ENCODE data around the gene PTMS. TPM values are rescaled to one million over a fixed set of nuclear protein-coding genes. Genes with fewer than 3 reads are reported as not detected.

Gene PTMS
- total RNA-seq, 6 experiments from 2014 or later = 113 to 484 (median 404) TPM

DNA sequence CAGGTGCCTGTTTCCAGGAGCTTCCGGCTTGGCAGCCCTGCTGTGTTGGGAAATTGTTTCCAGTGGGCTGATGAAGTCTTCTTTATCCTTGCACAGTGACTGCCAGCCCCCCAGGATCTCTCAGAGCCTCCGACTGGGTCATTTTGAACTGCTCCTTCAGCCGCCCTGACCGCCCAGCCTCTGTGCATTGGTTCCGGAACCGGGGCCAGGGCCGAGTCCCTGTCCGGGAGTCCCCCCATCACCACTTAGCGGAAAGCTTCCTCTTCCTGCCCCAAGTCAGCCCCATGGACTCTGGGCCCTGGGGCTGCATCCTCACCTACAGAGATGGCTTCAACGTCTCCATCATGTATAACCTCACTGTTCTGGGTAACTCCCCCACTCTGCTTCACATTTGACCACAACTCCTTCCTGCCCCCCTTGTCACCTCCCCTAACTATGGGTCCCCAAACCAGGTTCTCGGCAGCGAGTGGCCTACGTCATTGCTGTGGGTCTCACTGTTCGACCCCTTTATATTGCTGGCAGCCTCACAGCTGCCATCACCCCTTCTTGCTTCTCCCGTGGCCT, 8.4 kb downstream of the PTMS start:
- no peak overlapping the region for H3K27ac ChIP-seq
- H3K4me1 ChIP-seq = peaks cover 0 to 78% (median 23%) of the 10 kb centered on the region in 4 donors
- intact Hi-C loops (cut with DNase I) = no loop called here
- no peak for ATAC-seq
- no peaks in the 10 kb centered on the region for H3K27me3 ChIP-seq
- no peak for TF ChIP-seq POLR2A (IDR thresholded peaks at IDR 0.05)
- no peak for TF ChIP-seq CTCF (IDR thresholded peaks at IDR 0.05)
- H3K36me3 ChIP-seq = peaks cover 0 to 12% (median 3%) of the 10 kb centered on the region in 4 donors
- no peak overlapping the region for H3K4me3 ChIP-seq
- H3K9me3 ChIP-seq = no peaks in the 10 kb centered on the region
- peak in 1 of 3 donors; percentile 56 for DNase-seq
- WGBS (ENCODE audit: insufficient coverage, low coverage, low lambda C conversion rate, missing lambda C conversion rate) = 90% methylated on average over 13 of the region's 15 CpGs

DNA sequence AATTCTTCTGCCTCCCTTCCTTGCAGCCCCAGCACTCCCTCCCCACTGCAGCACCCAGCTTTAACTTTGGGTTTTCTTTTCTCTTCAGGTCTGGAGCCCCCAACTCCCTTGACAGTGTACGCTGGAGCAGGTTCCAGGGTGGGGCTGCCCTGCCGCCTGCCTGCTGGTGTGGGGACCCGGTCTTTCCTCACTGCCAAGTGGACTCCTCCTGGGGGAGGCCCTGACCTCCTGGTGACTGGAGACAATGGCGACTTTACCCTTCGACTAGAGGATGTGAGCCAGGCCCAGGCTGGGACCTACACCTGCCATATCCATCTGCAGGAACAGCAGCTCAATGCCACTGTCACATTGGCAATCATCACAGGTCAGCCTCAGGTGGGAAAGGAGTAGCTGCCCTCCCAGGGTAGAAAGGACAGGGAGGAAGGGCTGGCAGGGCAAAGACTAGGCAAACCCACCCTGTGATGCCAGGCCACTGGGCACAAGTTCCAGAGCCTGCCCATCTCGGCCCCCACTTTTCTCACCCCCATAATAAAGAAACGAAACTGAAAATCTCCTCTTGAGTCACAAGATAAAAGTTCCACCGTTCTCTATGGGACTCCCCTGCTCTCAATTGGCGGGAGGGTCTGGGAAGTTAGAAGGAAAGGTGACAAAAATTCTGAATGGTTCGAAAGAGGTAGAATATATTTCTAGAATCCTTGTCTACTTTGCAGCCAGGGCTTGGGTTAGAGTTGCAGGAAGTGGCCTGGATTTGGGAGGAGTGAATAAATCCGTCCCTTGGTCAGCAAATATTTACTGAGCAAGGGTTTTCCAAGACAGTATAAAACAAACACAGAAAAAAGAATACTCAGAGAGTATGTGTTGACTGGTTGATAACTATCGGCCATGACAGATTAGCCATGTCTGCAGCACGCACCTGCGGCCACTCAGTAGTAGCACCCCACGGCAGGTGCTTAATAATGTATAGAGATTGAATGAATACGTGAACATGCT, 9.3 kb downstream of the PTMS start:
- TF ChIP-seq POLR2A (IDR thresholded peaks at IDR 0.05) (no peak), CTCF (IDR thresholded peaks at IDR 0.05) (no peak)
- DNase-seq = no peak
- WGBS (ENCODE audit: insufficient coverage, low coverage, low lambda C conversion rate, missing lambda C conversion rate) = 34% methylated on average over 13 of the region's 16 CpGs
- Histone ChIP-seq H3K9me3 (no peaks in the 10 kb centered on the region), H3K27me3 (no peaks in the 10 kb centered on the region), H3K4me3 (no peak overlapping the region), H3K27ac (peak overlapping the region in 2 of 3 donors; percentile 52 to 69), H3K4me1 (peaks cover 0 to 76% (median 27%) of the 10 kb centered on the region in 4 donors), H3K36me3 (peaks cover 0 to 4% (median 0%) of the 10 kb centered on the region in 4 donors)
- intact Hi-C loops (cut with DNase I) = no loop called here
- peak; percentile 3 to 25 (median 20) for ATAC-seq

GRCh38 chr12:6777386-6777785, 11.2 kb downstream of the PTMS start:
- 24% methylated on average over 3 of the region's 5 CpGs for WGBS (ENCODE audit: insufficient coverage, low coverage, low lambda C conversion rate, missing lambda C conversion rate)
- DNase-seq = no peak
- ATAC-seq = no peak
- Histone ChIP-seq H3K4me1 (peaks cover 0 to 62% (median 27%) of the 10 kb centered on the region in 4 donors), H3K9me3 (no peaks in the 10 kb centered on the region), H3K4me3 (no peak overlapping the region), H3K27ac (no peak overlapping the region), H3K36me3 (no peaks in the 10 kb centered on the region), H3K27me3 (no peaks in the 10 kb centered on the region)
- intact Hi-C loops (cut with DNase I) = no loop called here
- no peak for TF ChIP-seq POLR2A (IDR thresholded peaks at IDR 0.05)
- TF ChIP-seq CTCF (IDR thresholded peaks at IDR 0.05) = no peak

DNA sequence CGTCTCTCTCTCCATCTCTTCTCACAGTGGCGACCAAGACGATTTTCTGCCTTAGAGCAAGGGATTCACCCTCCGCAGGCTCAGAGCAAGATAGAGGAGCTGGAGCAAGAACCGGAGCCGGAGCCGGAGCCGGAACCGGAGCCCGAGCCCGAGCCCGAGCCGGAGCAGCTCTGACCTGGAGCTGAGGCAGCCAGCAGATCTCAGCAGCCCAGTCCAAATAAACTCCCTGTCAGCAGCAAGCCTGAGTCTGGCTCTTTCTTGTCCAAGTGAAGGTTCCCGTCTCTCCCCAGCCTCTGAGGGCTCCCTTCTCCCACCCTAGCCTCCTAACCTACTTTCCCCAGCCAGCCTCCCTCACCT, 12.0 kb downstream of the PTMS start:
- 37% methylated on average over 12 of the region's 14 CpGs for WGBS (ENCODE audit: insufficient coverage, low coverage, low lambda C conversion rate, missing lambda C conversion rate)
- TF ChIP-seq POLR2A (IDR thresholded peaks at IDR 0.05) (no peak), CTCF (IDR thresholded peaks at IDR 0.05) (no peak)
- H3K36me3 ChIP-seq = no peaks in the 10 kb centered on the region
- H3K4me1 ChIP-seq = peaks cover 0 to 62% (median 27%) of the 10 kb centered on the region in 4 donors
- peak overlapping the region; percentile 23 to 41 (median 30) for H3K4me3 ChIP-seq
- ATAC-seq (peak; percentile 1 to 25 (median 14)), DNase-seq (peak in 1 of 3 donors; percentile 58)
- H3K27me3 ChIP-seq = no peaks in the 10 kb centered on the region
- intact Hi-C loops (cut with DNase I) = no loop called here
- peak overlapping the region; percentile 47 to 75 (median 62) for H3K27ac ChIP-seq
- H3K9me3 ChIP-seq = no peaks in the 10 kb centered on the region
